ENCODE measurements around the gene CPNE4.

CPNE4 gene

DNA sequence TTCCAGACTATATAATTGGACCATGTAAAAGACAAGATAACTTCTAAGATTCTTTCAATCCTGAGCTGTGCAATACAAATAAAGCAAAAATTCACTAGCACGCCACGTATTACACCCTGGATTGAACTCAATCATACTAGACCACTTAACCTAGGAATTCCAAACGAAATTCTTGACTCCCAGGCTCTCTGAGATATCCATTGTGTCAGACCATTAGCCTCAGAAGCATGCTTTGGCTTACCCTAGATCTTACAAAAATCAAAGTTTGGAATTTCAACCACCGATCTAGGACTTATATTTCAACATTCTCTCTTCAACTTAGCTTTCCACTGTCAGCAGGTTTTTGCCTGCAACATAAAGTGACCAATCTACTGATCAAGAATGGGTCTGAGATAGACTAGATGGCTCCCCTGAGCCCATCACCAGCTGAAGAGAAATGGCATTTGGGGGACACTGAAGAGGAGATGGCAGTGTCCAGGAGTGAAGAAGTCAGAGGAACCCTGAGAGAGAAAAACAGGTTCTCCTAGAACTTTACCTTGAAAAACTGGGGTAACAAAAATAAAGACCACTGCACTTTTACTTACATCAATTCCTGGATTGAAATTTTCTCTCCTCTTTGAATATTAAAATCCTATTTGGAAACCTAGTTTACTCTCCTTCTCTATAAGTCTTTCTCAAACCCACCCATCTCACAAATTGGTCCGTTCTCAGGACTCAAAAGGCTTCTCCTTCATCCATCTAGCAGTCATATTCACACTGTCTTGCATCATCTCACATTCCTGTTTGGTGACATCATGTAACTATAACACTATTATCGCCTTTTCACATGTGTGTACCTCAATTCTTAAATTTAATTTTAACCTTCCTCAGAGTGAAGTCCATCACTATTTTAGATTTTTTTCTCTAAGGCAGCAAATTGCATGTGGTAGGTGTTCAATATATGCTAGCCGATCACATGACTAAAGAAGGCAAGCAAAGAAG is 18.5 kb downstream of the CPNE4 start:
- Histone ChIP-seq H3K36me3 (ENCODE audit: insufficient read depth, insufficient read length, low read length) (no peaks in the 10 kb centered on the region), H3K27me3 (ENCODE audit: insufficient read depth, insufficient read length) (no peaks in the 10 kb centered on the region), H3K4me3 (ENCODE audit: insufficient read length, low read depth) (no peak overlapping the region), H3K9me3 (ENCODE audit: insufficient read depth, low read length) (no peaks in the 10 kb centered on the region), H3K4me1 (ENCODE audit: insufficient read depth, insufficient read length) (no peaks in the 10 kb centered on the region), H3K9ac (ENCODE audit: insufficient read length, low read depth) (no peak overlapping the region)
- TF ChIP-seq YY1 (IDR thresholded peaks at IDR 0.05; ENCODE audit: insufficient read depth, insufficient read length): no peak
- TF ChIP-seq SUZ12 (IDR thresholded peaks at IDR 0.05; ENCODE audit: extremely low read depth, insufficient read depth, insufficient read length): no peak
- no peak for TF ChIP-seq ZNF274 (IDR thresholded peaks at IDR 0.05; ENCODE audit: low read depth, low read length)
- no peak for DNase-seq (ENCODE audit: low read depth, low spot score)

- Histone ChIP-seq H3K27me3 (ENCODE audit: insufficient read depth, insufficient read length) (no peaks in the 10 kb centered on the region), H3K36me3 (ENCODE audit: insufficient read depth, insufficient read length, low read length) (no peaks in the 10 kb centered on the region), H3K4me1 (ENCODE audit: insufficient read depth, insufficient read length) (no peaks in the 10 kb centered on the region), H3K9ac (ENCODE audit: insufficient read length, low read depth) (no peak overlapping the region), H3K9me3 (ENCODE audit: insufficient read depth, low read length) (no peaks in the 10 kb centered on the region), H3K4me3 (ENCODE audit: insufficient read length, low read depth) (no peak overlapping the region)
- TF ChIP-seq ZNF274 (IDR thresholded peaks at IDR 0.05; ENCODE audit: low read depth, low read length) (no peak), YY1 (IDR thresholded peaks at IDR 0.05; ENCODE audit: insufficient read depth, insufficient read length) (no peak), SUZ12 (IDR thresholded peaks at IDR 0.05; ENCODE audit: extremely low read depth, insufficient read depth, insufficient read length) (no peak)
- DNase-seq (ENCODE audit: low read depth, low spot score): no peak
These were observed 20.7 kb downstream of the CPNE4 start for GRCh38 chr3:132014105-132014504.

GRCh38 chr3:132009241-132009640 is 25.6 kb downstream of the CPNE4 start:
- TF ChIP-seq SUZ12 (IDR thresholded peaks at IDR 0.05; ENCODE audit: extremely low read depth, insufficient read depth, insufficient read length): no peak
- no peak for TF ChIP-seq YY1 (IDR thresholded peaks at IDR 0.05; ENCODE audit: insufficient read depth, insufficient read length)
- no peak for TF ChIP-seq ZNF274 (IDR thresholded peaks at IDR 0.05; ENCODE audit: low read depth, low read length)
- H3K9me3 ChIP-seq (ENCODE audit: insufficient read depth, low read length): no peaks in the 10 kb centered on the region
- no peak overlapping the region for H3K4me3 ChIP-seq (ENCODE audit: insufficient read length, low read depth)
- H3K9ac ChIP-seq (ENCODE audit: insufficient read length, low read depth): no peak overlapping the region
- H3K36me3 ChIP-seq (ENCODE audit: insufficient read depth, insufficient read length, low read length): no peaks in the 10 kb centered on the region
- H3K27me3 ChIP-seq (ENCODE audit: insufficient read depth, insufficient read length): no peaks in the 10 kb centered on the region
- DNase-seq (ENCODE audit: low read depth, low spot score): no peak
- no peaks in the 10 kb centered on the region for H3K4me1 ChIP-seq (ENCODE audit: insufficient read depth, insufficient read length)

DNA sequence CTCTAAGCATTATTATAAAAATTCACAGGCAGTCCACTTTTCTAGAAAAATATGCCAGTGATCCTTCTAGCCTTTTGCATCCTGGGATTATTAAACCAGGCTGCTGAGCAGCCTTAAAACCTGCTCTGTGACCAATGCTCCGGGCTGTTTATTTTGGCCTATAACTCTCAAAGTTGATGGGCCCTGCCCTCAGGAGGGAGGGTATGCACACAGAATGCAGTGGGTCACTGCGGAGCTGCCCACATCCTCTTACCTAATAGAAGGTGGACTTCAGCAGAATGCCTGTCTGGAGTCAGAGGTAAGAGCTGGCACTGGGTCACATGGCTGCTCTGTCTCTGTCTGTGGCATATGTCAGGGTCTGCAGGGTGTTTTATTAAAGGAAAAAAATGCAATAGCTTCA is 26.0 kb downstream of the CPNE4 start:
- no peaks in the 10 kb centered on the region for H3K9me3 ChIP-seq (ENCODE audit: insufficient read depth, low read length)
- no peaks in the 10 kb centered on the region for H3K4me1 ChIP-seq (ENCODE audit: insufficient read depth, insufficient read length)
- H3K36me3 ChIP-seq (ENCODE audit: insufficient read depth, insufficient read length, low read length): no peaks in the 10 kb centered on the region
- no peaks in the 10 kb centered on the region for H3K27me3 ChIP-seq (ENCODE audit: insufficient read depth, insufficient read length)
- no peak for DNase-seq (ENCODE audit: low read depth, low spot score)
- no peak overlapping the region for H3K9ac ChIP-seq (ENCODE audit: insufficient read length, low read depth)
- H3K4me3 ChIP-seq (ENCODE audit: insufficient read length, low read depth): no peak overlapping the region
- TF ChIP-seq SUZ12 (IDR thresholded peaks at IDR 0.05; ENCODE audit: extremely low read depth, insufficient read depth, insufficient read length): no peak
- TF ChIP-seq ZNF274 (IDR thresholded peaks at IDR 0.05; ENCODE audit: low read depth, low read length): no peak
- TF ChIP-seq YY1 (IDR thresholded peaks at IDR 0.05; ENCODE audit: insufficient read depth, insufficient read length): no peak

DNA sequence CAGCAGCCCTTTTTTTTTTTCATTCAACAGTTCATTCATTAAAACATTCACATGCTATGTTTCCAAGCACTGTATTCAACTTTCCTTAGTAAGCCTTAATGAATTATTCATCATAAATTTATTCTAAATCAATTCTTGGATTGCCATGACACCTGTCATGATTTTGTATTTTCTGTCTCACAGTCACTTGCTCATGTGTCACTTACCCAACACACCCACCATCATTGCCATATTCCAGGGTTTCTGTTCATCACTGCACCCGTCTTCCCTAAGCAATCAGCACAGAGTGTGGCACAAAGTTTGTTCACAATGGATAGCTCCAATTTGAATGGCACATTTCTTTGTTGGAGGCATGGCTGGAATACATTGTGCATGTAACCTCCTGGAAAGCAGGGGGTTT is 27.2 kb downstream of the CPNE4 start:
- Histone ChIP-seq H3K9ac (ENCODE audit: insufficient read length, low read depth) (no peak overlapping the region), H3K4me1 (ENCODE audit: insufficient read depth, insufficient read length) (no peaks in the 10 kb centered on the region), H3K9me3 (ENCODE audit: insufficient read depth, low read length) (no peaks in the 10 kb centered on the region), H3K36me3 (ENCODE audit: insufficient read depth, insufficient read length, low read length) (no peaks in the 10 kb centered on the region), H3K4me3 (ENCODE audit: insufficient read length, low read depth) (no peak overlapping the region), H3K27me3 (ENCODE audit: insufficient read depth, insufficient read length) (no peaks in the 10 kb centered on the region)
- DNase-seq (ENCODE audit: low read depth, low spot score): no peak
- TF ChIP-seq ZNF274 (IDR thresholded peaks at IDR 0.05; ENCODE audit: low read depth, low read length) (no peak), YY1 (IDR thresholded peaks at IDR 0.05; ENCODE audit: insufficient read depth, insufficient read length) (no peak), SUZ12 (IDR thresholded peaks at IDR 0.05; ENCODE audit: extremely low read depth, insufficient read depth, insufficient read length) (no peak)

- Histone ChIP-seq H3K9me3 (ENCODE audit: insufficient read depth, low read length) (no peaks in the 10 kb centered on the region), H3K36me3 (ENCODE audit: insufficient read depth, insufficient read length, low read length) (no peaks in the 10 kb centered on the region), H3K4me1 (ENCODE audit: insufficient read depth, insufficient read length) (no peaks in the 10 kb centered on the region), H3K27me3 (ENCODE audit: insufficient read depth, insufficient read length) (no peaks in the 10 kb centered on the region), H3K4me3 (ENCODE audit: insufficient read length, low read depth) (no peak overlapping the region), H3K9ac (ENCODE audit: insufficient read length, low read depth) (no peak overlapping the region)
- TF ChIP-seq YY1 (IDR thresholded peaks at IDR 0.05; ENCODE audit: insufficient read depth, insufficient read length) (no peak), SUZ12 (IDR thresholded peaks at IDR 0.05; ENCODE audit: extremely low read depth, insufficient read depth, insufficient read length) (no peak), ZNF274 (IDR thresholded peaks at IDR 0.05; ENCODE audit: low read depth, low read length) (no peak)
- DNase-seq (ENCODE audit: low read depth, low spot score): no peak
These were observed 28.1 kb downstream of the CPNE4 start for GRCh38 chr3:132006605-132007204.

GRCh38 chr3:132004571-132004970 is 30.2 kb downstream of the CPNE4 start:
- no peaks in the 10 kb centered on the region for H3K9me3 ChIP-seq (ENCODE audit: insufficient read depth, low read length)

More at GRCh38 chr3:132004571-132004970, 30.2 kb downstream of the CPNE4 start:
- H3K4me1 ChIP-seq (ENCODE audit: insufficient read depth, insufficient read length): no peaks in the 10 kb centered on the region
- H3K27me3 ChIP-seq (ENCODE audit: insufficient read depth, insufficient read length): no peaks in the 10 kb centered on the region
- TF ChIP-seq SUZ12 (IDR thresholded peaks at IDR 0.05; ENCODE audit: extremely low read depth, insufficient read depth, insufficient read length): no peak
- no peak for TF ChIP-seq YY1 (IDR thresholded peaks at IDR 0.05; ENCODE audit: insufficient read depth, insufficient read length)
- TF ChIP-seq ZNF274 (IDR thresholded peaks at IDR 0.05; ENCODE audit: low read depth, low read length): no peak
- no peaks in the 10 kb centered on the region for H3K36me3 ChIP-seq (ENCODE audit: insufficient read depth, insufficient read length, low read length)
- no peak overlapping the region for H3K4me3 ChIP-seq (ENCODE audit: insufficient read length, low read depth)
- DNase-seq (ENCODE audit: low read depth, low spot score): no peak
- no peak overlapping the region for H3K9ac ChIP-seq (ENCODE audit: insufficient read length, low read depth)
